ENCODE results near the gene TMX3. TPM values are rescaled to one million over a fixed set of nuclear protein-coding genes. Genes with fewer than 3 reads are reported as not detected.

TMX3 gene
- total and polyA plus RNA-seq, 2 donors (not counting 3 experiments of a cell fraction or from before 2014, with no cell fraction given) = 20.0 to 65.5 TPM

GRCh38 chr18:68764016-68764415 lies 49.1 kb upstream of the TMX3 start:
- Histone ChIP-seq H3K4me1 (ENCODE audit: control insufficient read depth, extremely low read depth, insufficient read depth, low read length) (no peaks in the 10 kb centered on the region), H3K27ac (ENCODE audit: insufficient read depth, low read depth, low read length) (no peak overlapping the region), H3K4me2 (ENCODE audit: insufficient read depth, low read length) (no peak overlapping the region), H3K9ac (replicated peaks; ENCODE audit: extremely low read depth, insufficient read depth, low read length) (no peak overlapping the region), H3K4me3 (replicated peaks in 1 of 3; ENCODE audit: insufficient read depth in 1 of 3, low read depth in 1 of 3, low read length in 3 of 3) (no peak overlapping the region), H3K9me3 (replicated peaks; ENCODE audit: control insufficient read depth, insufficient read depth, low read length) (no peaks in the 10 kb centered on the region), H3K9me1 (replicated peaks; ENCODE audit: control insufficient read depth, extremely low read depth, insufficient read depth, low read length) (no peaks in the 10 kb centered on the region), H2AFZ (ENCODE audit: low read depth, low read length) (no peak overlapping the region), H4K20me1 (replicated peaks; ENCODE audit: control insufficient read depth, extremely low read depth, insufficient read depth, low read length) (no peaks in the 10 kb centered on the region), H3K36me3 (ENCODE audit: control insufficient read depth in 2 of 2, extremely low read depth in 1 of 2, insufficient read depth in 2 of 2, low read length in 2 of 2) (no peaks in the 10 kb centered on the region), H3K27me3 (ENCODE audit: control insufficient read depth in 2 of 2, insufficient read depth in 2 of 2, low read length in 2 of 2) (no peaks in the 10 kb centered on the region), H3K79me2 (ENCODE audit: control insufficient read depth, insufficient read depth, low read length) (no peaks in the 10 kb centered on the region)
- dilution Hi-C loops (cut with MboI; ENCODE audit: extremely low pct_ligation_motif_present, low sequenced_read_pairs) (no loop called here), intact Hi-C loops (cut with micrococcal nuclease) (no loop called here)
- BruUV-seq (replicated peaks) = no TSS peak
- ChIA-PET CTCF (no interaction called here), POLR2A (no interaction called here)
- no peak for TF ChIP-seq FOS (IDR thresholded peaks at IDR 0.05; ENCODE audit: borderline replicate concordance, insufficient read depth, low read length)
- TF ChIP-seq MYC (IDR thresholded peaks at IDR 0.05; ENCODE audit: low read depth, low read length) = no peak
- TF ChIP-seq JUN (IDR thresholded peaks at IDR 0.05; ENCODE audit: borderline replicate concordance, insufficient read depth, insufficient read length, low read depth) = no peak
- no peak for TF ChIP-seq CTCF (IDR thresholded peaks at IDR 0.05; ENCODE audit: extremely low read depth in 1 of 2, insufficient read depth in 1 of 2, low read depth in 1 of 2, low read length in 2 of 2)
- TF ChIP-seq POLR2A (IDR thresholded peaks at IDR 0.05; ENCODE audit: low read depth, low read length) = no peak
- no peak for TF ChIP-seq POLR2AphosphoS5 (IDR thresholded peaks at IDR 0.05; ENCODE audit: insufficient read depth, low read depth, low read length)
- no peak for TF ChIP-seq GATA2 (IDR thresholded peaks at IDR 0.05; ENCODE audit: insufficient read depth, insufficient read length, low read depth, low read length)
- TF ChIP-seq EZH2 (IDR thresholded peaks at IDR 0.05; ENCODE audit: borderline replicate concordance, low read depth, low read length, severe bottlenecking) = no peak
- no peak for TF ChIP-seq MAX (IDR thresholded peaks at IDR 0.05; ENCODE audit: insufficient read depth, insufficient read length)
- FAIRE-seq (no peak), DNase-seq (ENCODE audit: low read depth, low spot score) (peak; percentile 1)

Measured in endothelial cell of umbilical vein (primary cell).